ENCODE measurements around the gene ST13. TPM values are rescaled to one million over a fixed set of nuclear protein-coding genes. Genes with fewer than 3 reads are reported as not detected.

The ST13 gene
- total RNA-seq, result 140 TPM

GRCh38 chr22:40856513-40857308 is at the start of gene ST13, which contains the start of gene XPNPEP3:
Gene ST13 (minus strand): TSS chr22:40856639. CDS start chr22:40856540, 99 bp downstream.
Gene XPNPEP3 (plus strand): TSS chr22:40857148. CDS start chr22:40857182, 34 bp downstream.

GRCh38 chr22:40862013-40862412 is 5.6 kb upstream of the ST13 start, which contains the start of gene DNAJB7:
Gene DNAJB7 (minus strand): TSS chr22:40862113. CDS start chr22:40861994, 119 bp downstream.

GRCh38 chr22:40818747-40819598 is 37.5 kb downstream of the ST13 start, which contains the start of gene SLC25A17:
Gene SLC25A17 (minus strand): TSS chr22:40819346. CDS start chr22:40819248, 98 bp downstream.

Small RNAs within 50 kb of the gene (small RNA-seq; reads per million reads assigned to genes)
- gene JTBP1 (ENCODE audit: low replicate concordance), result not detected
- not detected for gene MIR4766 (ENCODE audit: low replicate concordance)

Other genes starting within 250 kb of the ST13 start
- gene MRTFA, start 219.9 kb downstream of the ST13 start, total RNA-seq, result 60.8 TPM
- gene MCHR1, start 177.2 kb downstream of the ST13 start, total RNA-seq, result 0.29 TPM
- 17.1 TPM for gene SLC25A17, start 37.3 kb downstream of the ST13 start, total RNA-seq
- 13.8 TPM for gene XPNPEP3, start 509 bp upstream of the ST13 start, total RNA-seq
- gene DNAJB7, start 5.5 kb upstream of the ST13 start, total RNA-seq, result not detected
- gene RBX1, start 94.7 kb upstream of the ST13 start, total RNA-seq, result 34.6 TPM
- gene EP300, start 236.0 kb upstream of the ST13 start, total RNA-seq, result 157 TPM

Measured in metanephros (tissue), 2 donors.